OCI-LY3 (cell line): ENCODE results near the gene CATSPER3.

Experiments used
- EZH2phosphoT487 ChIP-seq: fragments of 200-600 bp; shearing (Covaris generic); IDR thresholded peaks from 2 replicates; pipeline ENCODE4 v1.6.1; 2018; ENCODE audit warnings: antibody characterized with exemption, mixed run types, low read depth
- TF ChIP-seq, protein P1 (sequence below): fragments of 200-600, 300-600 bp; sonication (generic); IDR thresholded peaks from 2 replicates; pipeline ENCODE4 v1.5.1; 2014; ENCODE audit warnings: antibody characterized with exemption, low read length, low read depth

DNA sequence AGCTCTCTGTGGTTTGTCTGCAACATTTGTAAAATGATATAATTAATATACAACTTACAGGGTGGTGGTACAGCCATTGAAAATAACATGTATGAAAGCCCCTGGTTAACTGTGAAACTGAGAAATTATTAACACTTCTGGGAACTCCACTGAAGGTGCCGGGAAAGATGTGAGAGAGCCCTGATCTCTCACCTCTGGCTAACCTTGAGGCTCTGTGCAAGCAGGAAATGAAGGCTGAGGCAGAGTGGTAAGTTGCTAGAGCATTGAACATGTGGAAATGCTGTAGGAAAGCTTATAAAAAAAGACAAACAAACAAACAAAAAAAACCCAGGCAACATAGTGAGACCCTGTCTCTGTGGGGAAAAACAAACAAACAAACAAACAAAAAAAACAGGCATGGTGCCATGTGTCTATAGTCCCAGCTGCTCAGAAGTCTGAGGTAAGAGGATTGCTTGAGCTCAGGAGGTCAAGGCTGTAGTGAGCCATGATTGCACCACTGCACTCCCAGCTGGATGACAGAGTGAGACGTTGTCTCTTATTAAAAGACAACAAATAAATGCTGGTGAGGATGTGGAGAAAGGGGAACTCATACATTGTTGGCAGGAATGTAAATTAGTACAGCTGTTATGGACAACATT is 7.5 kb downstream of the CATSPER3 start:
- TF ChIP-seq, protein P1, sequence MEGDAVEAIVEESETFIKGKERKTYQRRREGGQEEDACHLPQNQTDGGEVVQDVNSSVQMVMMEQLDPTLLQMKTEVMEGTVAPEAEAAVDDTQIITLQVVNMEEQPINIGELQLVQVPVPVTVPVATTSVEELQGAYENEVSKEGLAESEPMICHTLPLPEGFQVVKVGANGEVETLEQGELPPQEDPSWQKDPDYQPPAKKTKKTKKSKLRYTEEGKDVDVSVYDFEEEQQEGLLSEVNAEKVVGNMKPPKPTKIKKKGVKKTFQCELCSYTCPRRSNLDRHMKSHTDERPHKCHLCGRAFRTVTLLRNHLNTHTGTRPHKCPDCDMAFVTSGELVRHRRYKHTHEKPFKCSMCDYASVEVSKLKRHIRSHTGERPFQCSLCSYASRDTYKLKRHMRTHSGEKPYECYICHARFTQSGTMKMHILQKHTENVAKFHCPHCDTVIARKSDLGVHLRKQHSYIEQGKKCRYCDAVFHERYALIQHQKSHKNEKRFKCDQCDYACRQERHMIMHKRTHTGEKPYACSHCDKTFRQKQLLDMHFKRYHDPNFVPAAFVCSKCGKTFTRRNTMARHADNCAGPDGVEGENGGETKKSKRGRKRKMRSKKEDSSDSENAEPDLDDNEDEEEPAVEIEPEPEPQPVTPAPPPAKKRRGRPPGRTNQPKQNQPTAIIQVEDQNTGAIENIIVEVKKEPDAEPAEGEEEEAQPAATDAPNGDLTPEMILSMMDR: no peak
- TF ChIP-seq EZH2phosphoT487: no peak
